GM21390 (cell line): Measurements from ENCODE around the gene TSPAN9.

Experiments
- ATAC-seq: cut with Tn5 transposase; IDR thresholded peaks from one replicate; pipeline ENCODE4 v1.9.1; 2021; ENCODE audit not compliant: unreplicated experiment

TSPAN9 gene

DNA sequence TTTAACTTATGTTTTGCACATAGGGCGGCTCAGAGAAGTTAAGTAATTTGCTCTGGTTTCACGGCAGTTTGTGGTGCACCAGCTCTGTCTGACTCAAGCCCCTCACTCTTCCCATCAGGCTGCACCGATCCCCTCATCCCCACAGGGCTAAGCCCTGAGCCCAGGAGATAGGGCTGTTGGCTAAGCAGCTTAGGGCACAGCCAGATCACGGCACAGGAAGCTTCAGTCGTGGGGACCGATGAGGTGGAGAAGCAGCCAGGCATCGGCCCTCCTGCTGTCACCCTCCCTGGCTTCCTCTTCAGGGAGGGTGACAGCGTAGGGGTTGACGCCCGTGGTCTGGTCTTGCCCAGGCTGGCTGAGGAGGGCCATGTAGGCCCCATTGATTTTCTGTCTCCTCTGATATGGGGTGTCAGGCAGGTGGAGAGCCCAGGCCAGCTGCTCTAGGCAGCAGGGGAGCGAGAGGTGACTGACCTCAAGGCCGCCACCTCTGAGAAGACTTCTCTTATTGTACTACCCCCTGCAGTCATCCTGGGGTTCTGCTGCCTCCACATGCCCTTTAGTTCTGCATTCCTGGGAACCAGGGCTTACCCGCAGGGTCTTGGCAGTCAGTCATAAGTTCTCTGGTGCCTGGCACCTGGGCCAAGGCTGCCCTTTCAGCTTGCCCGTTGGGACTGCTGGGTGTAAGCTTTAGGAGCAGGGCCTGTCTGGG is 166.4 kb downstream of the TSPAN9 start:
- no peak for ATAC-seq

DNA sequence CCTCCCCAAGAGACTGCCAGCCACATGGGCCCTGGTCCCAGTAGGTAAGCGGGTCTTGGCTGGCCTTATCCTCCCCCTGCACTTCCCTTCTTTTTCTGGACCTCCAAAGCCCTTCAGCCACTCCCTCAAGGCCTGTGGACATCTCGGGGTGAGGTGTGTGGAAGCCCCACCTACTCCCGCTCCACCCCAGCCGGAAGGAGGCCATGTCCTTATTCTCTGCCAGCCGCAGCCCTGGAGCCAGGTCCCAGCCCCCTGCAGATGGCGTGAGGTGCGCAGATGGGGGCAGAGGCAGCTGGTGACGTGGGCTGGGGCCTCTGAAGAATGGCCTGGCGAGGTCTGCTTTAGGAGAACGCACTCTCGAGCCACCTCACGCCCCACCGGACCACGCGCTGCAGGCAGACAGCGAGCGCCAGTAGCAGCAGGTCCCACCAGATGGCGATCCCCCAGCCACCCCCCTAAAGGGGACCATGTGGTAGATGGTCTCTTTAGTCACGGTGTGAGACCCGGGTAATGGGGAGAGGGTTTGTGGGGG is 167.1 kb downstream of the TSPAN9 start:
- no peak for ATAC-seq

DNA sequence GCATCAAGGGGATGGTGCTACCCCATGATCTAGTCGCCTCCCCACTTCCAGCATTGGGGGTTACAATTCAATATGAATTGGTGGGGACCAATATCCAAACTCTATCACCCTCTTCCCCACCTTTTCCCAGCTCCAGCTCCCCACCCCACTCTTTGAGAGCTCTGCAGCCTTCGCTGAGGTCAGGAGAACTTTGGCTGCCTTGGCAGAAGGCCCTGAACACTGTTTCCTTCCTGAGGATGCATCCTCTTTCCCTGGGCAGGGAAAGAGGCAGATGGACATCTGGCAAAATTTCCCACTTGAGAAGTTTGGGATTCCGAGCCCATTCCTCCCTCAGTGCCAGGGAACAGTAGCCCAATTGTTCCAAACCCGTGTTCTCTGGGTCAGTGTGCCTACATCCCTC is 169.1 kb downstream of the TSPAN9 start:
- no peak for ATAC-seq

DNA sequence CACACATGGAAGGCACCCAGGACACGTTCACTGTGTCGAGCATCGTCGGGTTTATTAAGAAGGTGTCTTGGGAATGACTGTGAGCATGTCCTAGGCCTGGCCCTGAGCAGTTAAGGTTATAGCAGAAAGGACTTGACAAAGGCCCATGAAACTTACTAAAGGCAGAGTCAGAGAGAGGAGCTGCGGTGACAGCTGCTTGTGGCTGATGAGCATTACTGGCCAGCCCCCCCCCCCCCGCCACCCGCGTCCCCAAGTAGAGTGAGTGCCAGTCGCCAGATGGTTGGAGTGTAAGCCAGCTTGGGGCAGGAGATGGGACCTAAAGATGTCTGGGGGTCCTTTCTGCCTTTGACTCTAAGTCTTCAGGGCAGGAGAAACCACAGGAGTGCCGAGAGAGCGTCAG is 169.9 kb downstream of the TSPAN9 start:
- no peak for ATAC-seq

DNA sequence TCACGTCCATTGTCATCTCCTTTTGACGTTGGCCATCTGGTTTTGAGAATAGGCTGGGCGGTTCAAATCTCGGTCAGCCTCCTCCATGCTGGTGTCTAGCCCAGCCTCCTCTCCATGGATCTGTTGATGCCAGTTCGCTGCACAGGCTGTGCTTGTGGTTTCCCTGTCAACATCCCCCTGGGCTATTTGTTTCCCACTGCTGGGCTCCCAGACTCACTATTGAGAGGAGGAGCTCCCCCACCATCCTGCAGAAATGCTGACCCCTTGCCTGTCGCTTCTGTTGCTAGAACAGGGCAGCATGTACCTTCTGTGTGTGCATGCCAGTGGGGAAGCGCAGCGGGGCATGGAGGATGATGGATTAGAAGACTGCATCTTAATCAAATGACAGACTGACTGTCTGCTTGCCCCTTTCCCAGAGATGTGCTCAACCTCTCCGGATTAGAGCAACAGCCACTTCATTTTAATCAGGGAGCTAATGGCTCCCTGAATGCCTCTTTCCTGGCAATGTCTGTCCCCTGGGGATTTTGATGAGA is 170.5 kb downstream of the TSPAN9 start:
- ATAC-seq, result no peak

DNA sequence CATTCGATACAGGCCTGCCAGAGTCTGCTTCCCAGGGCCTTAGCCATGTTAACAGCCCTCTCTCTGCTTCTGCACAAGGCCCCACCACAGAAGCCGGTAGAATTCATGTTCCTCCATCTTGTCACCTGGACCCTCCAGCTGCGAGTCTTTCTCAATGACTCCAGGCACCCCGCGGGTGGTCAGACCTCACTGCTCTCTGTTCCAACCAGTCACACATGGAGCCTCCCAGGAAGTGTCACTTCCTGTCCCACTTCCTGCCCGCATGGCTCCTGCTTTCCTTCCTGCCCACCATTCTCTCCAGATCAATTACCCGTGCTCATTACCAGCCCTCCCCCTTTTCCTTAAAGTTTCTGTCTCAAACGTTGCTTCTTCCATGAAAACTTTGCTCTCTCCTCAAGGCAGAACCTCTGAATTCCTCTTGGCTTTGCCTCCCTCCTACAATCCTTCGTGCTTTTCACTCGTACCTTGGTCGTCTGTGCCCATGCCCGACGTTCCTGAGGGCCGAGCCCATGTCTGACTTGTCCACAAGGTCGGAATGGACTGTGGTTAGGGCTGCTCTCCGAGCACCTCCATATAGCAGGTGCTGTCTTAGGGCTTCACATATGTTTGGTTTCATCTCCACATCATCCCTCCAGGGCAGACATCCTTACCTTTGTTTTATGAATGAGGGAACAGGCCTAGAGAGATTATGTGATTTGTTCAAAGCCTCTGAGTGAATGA is 172.1 kb downstream of the TSPAN9 start:
- ATAC-seq, result no peak

DNA sequence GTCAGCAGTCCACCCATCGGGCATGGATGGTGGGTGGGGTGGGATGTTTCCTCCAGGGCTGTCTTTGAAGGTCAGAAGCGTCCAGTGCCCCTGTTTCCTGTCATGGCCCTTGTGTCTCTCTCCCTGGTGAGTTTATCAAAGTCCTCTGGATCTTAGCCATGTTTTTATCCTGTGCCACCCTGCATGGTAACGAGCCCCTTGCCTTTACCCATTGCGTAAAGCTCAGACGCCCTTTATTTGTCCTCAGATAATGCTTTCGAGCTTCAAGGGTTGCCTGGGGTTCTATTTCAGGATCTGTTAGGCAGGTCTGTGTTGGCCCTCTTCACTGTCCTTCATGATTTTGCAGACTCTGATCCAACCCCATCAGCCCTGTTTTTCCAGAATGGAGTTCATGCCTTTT is 172.9 kb downstream of the TSPAN9 start:
- no peak for ATAC-seq

DNA sequence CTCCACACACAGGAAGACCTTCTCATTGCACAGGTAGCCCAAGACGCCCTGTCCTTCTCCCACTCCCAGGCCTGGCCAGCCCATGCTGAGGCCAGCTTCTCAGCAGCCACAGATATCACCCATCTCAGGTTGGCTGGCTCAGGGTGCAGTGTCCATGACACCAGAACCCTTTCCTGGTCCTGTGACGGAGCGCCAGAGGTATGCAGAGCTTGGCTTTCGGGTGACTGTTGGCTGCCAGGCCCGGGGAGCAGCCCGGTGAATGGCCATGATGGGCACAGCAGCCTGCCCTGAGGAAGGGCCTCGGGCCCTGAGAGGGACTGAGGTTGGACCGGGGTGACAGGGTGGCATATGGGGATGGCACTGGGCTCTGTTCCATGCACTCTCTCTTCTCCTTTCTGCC is 173.4 kb downstream of the TSPAN9 start:
- ATAC-seq, result no peak

DNA sequence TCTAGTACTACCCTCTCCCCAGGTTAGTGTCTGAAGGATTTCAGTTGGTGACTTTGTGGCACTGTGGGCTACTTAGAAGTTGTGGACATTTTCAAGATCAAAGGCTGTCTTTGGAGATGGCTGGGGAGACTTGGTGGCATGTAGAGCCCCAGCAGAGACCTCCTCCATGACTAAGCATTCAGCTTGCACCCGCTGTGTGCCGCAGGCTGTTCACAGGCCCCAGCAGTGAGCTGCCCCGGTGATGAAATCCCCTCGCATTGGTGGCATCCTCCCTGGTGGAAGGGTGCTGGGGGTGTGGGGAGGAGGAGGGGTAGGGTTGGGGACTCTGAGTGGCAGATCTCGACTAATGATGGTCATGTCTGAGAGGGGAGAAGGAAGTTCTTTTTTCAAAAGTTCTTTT is 173.9 kb downstream of the TSPAN9 start:
- ATAC-seq, result no peak

DNA sequence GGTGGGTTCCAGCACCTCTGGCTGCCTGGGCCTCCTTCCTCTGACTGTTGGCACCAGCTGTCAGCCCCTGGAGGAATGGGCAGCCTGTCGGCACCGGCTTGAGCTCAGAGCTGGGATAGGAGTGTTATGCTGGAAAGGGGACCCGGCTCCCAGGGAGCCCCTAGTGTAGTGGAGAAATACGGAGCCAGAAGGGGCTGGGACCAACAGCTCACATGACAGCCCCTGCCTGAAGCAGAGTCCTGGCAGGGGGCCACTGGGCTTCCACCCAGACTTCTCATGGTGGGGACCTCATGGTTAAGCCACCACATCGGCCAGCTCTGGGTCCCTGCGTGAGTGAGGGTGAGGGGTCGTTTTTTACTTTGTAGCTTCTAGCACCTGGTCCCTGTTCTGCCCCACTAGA is 174.5 kb downstream of the TSPAN9 start:
- no peak for ATAC-seq

DNA sequence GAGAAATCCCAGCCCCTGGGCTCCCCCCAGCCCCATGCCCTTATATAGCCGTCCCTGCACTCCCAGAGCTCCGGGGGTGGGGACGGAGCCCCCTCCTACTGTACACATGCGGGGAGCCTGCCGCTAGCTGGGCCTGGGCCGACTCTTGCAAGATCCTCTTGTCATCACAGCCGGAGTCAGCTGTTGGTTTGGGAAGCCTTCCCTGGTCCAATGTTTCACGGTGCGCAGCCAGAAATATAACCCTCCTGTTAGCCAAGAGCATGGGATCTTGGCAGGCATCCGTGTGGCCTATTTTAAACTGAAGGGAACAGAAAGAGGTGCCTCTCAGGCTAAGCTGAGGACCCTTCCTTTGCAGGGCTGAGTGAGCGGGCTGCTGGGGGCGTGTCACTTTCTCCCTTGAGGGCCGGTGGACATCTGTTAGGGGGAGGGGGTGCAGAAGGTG is 175.3 kb downstream of the TSPAN9 start:
- no peak for ATAC-seq

DNA sequence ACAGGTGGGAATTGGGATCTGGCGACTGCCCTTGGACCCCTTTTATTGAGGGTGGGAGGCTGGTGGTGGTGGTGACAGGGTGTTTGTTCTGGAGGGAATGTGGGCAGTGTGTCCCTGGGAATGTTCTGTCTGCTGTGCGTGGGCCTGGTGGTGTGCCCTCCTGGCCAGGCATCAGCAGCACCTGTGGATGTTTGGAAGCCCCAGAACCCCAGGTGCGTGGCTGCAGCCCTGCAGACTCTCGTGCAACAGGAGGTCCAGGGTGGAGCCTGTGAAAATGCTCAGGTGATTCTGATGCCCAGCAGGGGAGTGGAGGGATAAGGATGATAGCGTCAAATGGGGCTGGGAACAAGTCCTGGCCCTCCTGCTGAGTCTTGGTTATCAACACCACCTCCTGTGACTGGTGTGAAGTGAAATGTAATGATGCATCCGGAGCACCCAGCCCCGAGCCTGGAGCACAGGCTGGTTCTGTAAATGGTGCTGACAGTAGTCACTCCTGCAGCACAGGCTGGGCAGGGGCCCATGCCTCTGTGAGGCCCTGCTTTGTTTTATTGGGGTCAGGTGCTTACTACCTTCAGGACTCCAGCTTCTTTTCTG is 176.6 kb downstream of the TSPAN9 start:
- ATAC-seq, result no peak

DNA sequence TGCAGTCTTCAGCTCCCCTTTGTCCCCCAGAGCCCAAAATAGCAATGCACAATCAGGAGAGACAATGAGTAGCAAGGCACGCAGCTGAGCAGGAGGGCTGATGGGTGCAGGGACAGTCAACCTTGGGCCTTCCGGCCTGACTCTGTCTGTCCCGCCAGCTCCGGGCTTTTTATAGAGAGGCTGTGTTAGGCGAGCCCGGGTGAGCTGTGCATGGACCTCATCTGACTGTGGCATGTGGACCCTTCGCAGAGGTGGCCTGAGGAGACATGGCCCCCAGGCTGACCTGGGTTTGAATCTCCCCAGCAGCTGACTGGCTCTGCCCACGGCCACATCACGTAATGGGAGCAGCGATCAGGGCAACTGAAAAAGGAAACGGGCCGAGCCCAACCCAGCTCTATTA is 177.9 kb downstream of the TSPAN9 start:
- ATAC-seq, result no peak

DNA sequence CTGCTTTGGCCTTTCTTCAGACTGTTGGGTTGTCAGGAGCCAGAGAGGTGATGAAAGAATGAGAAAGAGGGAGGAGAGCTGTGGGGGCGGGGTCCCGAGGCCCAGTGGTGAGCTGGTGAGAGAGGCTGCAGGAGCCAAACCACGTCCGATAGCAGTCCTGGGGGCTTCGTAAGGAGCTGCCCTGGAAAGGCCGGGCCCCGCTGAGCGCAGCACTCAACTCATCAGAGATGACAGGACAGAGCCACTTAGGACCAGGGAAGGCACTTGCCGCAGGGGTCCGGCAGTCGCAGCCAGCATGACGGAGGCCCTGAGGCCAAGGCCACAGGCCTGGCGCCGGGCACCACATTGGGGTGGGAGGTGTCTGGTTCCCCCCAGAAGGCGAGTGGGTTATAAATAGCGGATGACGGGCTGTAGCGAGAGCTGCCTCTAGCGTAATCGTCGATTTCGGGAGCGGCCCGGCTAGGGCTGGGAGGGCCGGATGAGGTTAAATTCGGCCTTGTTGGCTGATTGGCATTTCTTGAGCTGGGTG is 179.0 kb downstream of the TSPAN9 start:
- no peak for ATAC-seq

DNA sequence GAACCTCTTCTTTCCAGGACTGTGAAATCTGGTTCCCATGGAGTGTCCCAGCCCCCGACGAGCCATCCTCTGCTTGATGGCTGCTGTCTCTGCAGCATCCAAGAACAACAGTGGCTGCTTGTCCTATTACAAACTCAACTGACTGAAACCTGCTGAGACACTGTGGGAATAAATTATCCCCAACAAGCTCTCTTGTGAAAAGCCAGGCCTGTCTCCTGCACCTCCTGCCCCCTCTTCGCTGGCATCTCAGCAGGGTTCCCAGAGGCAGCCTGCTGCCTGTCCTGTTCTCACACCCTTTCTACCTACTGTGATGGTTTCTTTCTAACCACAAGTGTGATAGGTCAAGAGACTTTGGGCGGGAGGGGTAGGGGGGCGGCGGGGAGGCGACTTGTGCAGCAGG is 180.2 kb downstream of the TSPAN9 start:
- ATAC-seq, result no peak

DNA sequence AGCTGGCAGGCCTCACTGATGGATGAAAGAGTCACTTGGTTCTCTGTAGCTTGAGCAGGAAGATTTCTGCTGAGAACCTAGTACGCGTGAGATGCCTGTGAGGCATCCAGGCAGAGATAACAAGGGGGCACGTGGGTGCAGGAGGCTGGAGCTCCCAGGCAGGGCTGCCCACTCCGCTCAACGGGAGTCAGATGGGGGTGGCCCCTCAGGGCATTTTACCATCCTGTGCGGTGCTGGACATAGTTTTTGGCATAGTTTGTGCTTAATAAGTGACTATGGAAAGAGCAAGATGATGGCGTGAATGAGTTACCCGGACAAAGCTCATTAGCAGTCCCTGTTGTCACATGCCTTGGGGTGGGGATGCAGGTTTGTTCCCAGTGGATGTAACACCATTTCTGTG is 182.8 kb downstream of the TSPAN9 start:
- no peak for ATAC-seq

DNA sequence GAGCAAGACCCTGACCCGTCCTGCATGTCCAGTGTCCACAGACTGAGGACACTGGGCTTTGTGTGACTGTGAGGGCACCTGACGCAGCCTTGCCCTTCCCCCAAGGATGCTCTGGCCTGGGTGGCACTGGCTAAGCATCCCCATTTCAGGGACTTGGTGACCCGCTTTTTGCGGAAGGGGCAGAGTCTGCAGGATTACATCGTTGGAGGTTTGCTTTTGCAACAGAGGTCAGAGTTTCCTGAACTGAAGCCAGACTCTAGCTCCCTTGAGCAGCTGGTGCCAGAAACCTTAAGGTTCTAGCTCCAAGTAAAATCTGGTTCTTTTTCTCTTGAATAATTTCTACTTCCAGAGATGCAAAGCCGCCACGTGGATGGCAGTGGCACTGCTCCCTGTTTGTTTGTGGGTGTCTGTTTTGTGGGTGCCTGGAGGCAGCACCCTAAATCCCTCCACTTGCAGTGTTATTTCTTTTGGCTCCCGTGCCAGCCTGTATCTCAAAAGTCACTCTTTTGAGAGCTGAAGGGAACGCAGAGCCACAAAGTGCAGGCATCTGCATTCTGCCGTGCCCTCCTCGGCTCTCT is 184.7 kb downstream of the TSPAN9 start:
- ATAC-seq, result no peak

DNA sequence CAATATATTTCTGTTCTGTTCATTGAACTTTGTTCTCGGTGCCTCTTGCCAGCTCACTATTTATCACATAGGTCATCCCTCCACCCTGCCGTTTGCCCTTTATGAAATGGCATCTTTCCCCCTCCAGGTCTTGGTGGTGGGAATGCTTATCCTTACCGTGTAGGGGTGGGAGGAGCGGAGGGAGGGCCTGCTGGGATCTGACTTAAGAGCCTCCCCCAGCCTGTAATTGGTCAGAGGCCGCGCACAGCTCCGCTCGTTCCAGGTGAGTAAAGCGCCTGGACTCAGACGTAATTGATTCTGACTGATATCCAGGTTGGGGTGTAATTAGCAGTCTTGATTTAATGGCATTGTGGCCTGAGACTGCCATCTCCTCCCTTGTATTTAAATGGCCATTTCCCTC is 185.3 kb downstream of the TSPAN9 start:
- ATAC-seq, result no peak

DNA sequence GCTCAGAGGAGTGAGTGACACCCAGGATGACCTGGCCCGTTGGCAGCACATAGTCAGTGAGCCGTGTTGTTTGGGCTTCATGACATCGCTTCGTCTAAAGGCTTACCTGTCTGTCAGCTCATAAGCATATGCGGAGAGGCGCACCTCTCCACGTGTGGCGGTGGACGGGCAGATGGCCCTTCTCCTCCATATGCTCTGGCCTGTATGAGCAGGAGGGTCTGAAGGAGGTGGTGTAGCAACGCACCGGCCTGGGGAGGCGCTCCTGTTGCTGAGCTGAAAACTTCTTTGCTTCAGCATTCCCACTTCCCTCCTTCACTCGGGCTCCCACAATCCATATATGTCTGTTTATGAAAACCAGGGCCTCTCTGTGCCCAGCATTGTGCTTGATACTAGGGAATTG is 186.1 kb downstream of the TSPAN9 start:
- no peak for ATAC-seq

DNA sequence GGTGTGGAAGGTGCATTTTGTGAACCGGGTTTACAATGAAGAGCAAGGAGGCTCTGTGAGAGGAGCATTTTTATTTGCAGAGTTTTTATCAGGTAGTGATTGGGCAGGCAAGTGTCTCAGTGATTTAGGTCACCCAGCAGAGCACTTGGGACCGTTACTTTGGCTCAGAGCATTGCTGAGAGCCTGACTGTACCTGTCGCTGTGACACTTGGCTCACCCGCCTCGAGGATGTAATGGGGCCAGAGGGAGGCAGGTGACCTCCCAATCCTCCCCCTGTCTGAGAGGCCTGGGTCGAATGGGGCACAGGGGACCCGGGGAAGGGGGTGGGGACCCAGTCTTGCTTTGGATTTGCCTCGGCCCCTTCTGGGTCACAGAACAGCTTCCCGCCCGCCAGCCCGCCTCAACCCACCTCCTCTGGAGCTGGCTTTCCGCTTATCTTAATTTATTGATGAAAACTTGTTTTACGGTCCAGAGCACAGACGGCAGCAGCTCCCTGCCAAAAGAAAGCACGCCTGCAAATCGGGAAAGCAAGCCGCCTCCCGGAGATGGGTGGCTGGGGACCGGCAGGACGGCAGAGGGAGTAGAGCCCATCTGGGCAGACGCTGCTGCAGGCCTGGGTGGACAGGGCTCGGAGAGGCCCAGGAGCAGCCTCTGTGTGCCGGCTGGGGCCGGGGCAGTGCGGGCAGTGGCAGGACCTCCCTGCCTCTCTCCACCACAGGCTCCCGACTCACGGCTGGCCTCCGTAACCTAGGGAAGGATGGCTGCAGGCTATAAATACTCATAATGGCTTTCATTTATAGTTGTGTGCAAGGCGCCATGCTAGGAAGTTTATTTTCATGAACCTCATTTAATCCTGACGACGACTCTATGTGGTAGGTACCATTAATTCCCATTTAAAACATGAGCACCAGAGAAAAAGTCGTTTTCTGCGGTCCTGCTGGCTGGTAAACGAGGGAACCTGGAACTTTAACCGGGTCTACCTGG is 187.1 kb downstream of the TSPAN9 start:
- ATAC-seq, result no peak
